ENCODE data around the gene GPHA2.
A peak's percentile ranks its signal among the peaks of the same experiment; 100 is the strongest.

The GPHA2 gene

DNA sequence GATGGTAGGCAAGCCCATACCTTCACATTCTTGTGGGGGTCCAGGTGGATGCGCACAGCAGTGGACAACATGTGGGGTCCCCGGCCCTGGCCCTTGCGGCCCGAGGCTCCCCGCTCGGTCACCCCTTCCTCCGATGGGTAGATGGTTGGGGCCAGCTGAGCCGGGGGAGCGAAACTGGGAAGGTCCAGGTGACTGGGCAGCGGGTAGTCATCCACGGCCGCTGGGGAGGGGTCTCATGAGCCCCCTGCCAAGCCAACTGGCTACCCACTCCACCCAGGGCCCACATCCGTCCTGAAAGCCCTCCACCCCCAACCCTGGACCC lies 29.4 kb downstream of the GPHA2 start:
- in situ Hi-C loops (cut with MboI; ENCODE audit: low pct_unique_long_range_greater_than_20kb, low sequenced_read_pairs, unreplicated experiment), result no loop called here
- DNase-seq (ENCODE audit: low spot score), result no peak
- TF ChIP-seq, protein P1, sequence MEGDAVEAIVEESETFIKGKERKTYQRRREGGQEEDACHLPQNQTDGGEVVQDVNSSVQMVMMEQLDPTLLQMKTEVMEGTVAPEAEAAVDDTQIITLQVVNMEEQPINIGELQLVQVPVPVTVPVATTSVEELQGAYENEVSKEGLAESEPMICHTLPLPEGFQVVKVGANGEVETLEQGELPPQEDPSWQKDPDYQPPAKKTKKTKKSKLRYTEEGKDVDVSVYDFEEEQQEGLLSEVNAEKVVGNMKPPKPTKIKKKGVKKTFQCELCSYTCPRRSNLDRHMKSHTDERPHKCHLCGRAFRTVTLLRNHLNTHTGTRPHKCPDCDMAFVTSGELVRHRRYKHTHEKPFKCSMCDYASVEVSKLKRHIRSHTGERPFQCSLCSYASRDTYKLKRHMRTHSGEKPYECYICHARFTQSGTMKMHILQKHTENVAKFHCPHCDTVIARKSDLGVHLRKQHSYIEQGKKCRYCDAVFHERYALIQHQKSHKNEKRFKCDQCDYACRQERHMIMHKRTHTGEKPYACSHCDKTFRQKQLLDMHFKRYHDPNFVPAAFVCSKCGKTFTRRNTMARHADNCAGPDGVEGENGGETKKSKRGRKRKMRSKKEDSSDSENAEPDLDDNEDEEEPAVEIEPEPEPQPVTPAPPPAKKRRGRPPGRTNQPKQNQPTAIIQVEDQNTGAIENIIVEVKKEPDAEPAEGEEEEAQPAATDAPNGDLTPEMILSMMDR (IDR thresholded peaks at IDR 0.05; ENCODE audit: extremely low read depth, insufficient read depth, missing control alignments), result no peak

DNA sequence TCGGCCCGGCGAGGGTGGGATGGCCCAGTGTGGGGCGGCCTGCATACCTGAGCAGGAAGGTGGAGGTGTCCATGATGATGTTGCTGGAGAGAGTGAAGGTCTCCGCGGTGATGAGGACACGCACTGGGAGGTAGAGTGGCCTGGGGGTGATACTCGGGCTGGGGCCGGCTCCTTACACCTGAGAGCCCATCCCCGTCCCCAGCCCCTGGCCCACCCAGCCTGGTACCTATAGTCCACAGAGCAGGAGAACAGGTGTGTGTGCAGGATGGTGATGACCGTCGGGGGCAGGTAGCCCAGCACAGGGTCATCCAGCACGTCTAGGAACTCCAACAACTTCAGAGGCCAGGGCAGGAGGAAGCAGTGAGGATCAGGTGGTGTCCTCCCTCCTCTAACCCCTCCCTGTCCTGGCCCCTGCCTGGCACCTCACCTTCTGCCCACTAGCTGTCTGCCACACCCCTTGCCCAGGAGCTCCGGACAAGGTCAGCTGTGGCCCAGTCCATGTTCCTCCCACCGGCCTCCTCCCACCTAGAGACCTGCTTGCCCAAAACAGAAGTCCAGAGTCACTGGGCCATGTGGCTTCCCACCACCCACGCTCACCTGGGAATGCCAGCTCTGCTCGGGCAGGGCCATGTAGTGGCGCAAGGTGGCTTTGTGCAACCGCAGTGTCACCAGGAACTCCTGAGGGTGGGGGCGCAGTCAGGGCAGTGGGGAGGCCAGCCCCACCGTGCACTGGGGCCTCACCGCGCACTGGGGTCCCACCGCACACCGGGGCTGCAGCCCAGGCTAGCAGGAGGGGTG lies 30.0 kb downstream of the GPHA2 start:
- TF ChIP-seq, protein P1 (IDR thresholded peaks at IDR 0.05; ENCODE audit: extremely low read depth, insufficient read depth, missing control alignments), result no peak
- in situ Hi-C loops (cut with MboI; ENCODE audit: low pct_unique_long_range_greater_than_20kb, low sequenced_read_pairs, unreplicated experiment), result no loop called here
- DNase-seq (ENCODE audit: low spot score), result no peak

DNA sequence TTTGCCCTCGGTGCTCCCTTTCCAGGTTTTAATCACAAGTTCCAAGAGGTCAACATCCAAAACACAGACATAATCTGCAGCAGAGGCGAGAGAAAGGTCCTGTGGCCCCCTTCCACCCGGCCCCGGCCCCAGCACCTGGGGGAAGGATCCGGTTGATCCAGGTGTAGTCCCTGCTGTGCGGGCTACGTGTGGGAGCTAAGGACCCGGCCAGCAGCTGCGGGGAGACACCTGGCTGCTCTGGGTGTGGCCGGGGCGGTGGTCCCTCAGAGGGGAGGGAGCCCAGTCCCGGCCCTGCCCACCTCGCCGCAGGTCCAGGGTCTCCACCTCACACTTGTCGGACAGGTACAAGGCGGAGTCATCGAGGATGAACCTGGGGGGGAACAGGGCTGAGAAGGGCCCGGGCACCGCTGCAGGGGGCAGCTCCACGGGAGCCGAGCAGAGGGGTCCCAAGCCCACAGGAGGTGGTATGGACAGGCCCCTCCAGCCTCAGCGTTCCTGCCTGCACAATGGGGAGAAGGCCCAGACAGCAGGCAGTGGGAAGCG lies 32.3 kb downstream of the GPHA2 start:
- TF ChIP-seq, protein P1 (IDR thresholded peaks at IDR 0.05; ENCODE audit: extremely low read depth, insufficient read depth, missing control alignments), result no peak
- no peak for DNase-seq (ENCODE audit: low spot score)
- in situ Hi-C loops (cut with MboI; ENCODE audit: low pct_unique_long_range_greater_than_20kb, low sequenced_read_pairs, unreplicated experiment), result no loop called here

DNA sequence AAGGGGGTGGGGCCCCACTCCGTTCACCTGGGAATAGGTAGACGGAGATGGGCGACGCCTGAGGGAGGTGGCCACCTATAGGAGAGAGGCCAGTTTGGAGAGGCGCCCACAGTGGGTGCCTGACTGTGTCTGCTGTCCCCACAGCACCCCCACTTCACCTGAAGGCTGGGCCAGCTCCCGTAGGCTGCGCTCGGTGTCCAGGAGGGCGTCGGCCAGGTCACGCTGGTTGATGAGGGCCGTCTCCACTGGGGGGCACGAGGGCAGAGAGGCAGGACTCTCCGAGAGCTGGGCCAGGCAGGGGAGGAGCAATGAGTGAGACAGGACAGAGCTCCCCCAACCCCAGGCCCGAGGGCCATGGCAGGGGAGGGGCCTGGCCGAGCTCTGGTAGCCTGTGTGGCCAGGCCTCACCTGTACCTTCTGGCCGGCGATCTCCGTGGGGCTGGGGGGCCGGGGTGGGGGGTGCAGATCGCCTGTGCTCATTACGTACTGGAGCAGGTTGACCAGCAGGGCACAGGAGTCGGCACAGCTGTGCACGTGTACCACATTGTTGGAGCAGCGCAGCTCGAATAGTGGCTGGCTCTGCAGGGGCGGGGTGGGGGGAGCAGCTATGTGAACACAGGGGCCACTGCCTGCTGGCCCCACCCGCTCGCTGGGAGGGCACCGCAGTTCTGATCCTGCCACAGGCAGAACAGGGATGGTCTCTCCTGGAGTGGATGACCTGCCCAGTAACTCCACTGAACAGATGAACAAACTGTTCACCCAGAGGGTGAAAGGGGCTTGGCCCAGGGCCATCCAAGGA lies 33.4 kb downstream of the GPHA2 start:
- DNase-seq (ENCODE audit: low spot score), result no peak
- TF ChIP-seq, protein P1 (IDR thresholded peaks at IDR 0.05; ENCODE audit: extremely low read depth, insufficient read depth, missing control alignments), result no peak
- in situ Hi-C loops (cut with MboI; ENCODE audit: low pct_unique_long_range_greater_than_20kb, low sequenced_read_pairs, unreplicated experiment), result no loop called here

DNA sequence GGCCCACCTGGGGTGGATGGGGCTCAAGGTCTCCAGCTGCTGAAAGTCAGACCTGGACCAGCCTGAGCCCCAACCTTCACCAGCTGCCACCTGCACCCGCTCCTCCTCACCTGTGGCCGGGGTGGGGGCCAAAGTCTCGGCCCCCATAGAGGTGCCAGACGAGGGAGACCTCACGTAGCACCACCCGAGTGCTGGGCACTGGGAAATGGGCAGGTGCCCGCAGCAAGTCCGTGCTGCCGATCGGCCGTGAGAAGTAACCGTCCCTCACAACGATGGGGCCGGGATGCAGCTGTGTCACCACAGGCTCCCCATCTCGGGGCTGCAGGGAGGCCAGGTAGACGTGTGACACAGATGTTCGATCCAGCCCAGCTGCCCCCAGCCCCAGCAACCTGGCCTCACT lies 34.9 kb downstream of the GPHA2 start:
- in situ Hi-C loops (cut with MboI; ENCODE audit: low pct_unique_long_range_greater_than_20kb, low sequenced_read_pairs, unreplicated experiment), result no loop called here
- TF ChIP-seq, protein P1 (IDR thresholded peaks at IDR 0.05; ENCODE audit: extremely low read depth, insufficient read depth, missing control alignments), result no peak
- DNase-seq (ENCODE audit: low spot score), result no peak

DNA sequence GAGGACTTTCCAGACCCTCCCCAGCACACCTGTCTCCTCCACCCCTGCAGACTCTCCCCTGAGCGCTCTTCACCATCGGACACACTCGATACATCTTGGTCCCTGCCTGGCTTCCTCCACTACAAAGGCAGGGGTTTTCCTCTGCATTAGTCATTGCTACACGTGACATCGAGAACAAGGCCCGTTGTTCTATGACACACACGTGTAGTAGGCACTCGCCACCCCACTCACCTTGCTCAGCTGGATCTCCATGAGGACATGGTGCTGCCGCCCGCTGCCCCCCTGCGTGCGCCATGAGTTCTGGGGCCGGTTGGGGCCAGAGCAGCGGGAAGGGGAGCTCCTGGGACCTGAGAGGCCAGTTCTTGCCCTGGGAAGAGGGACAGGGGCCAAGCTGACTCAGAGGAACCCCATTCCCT lies 35.4 kb downstream of the GPHA2 start:
- in situ Hi-C loops (cut with MboI; ENCODE audit: low pct_unique_long_range_greater_than_20kb, low sequenced_read_pairs, unreplicated experiment), result no loop called here
- peak; percentile 87 for DNase-seq (ENCODE audit: low spot score)
- TF ChIP-seq, protein P1 (IDR thresholded peaks at IDR 0.05; ENCODE audit: extremely low read depth, insufficient read depth, missing control alignments), result no peak
